Osteoblast (primary cell): Measurements from ENCODE around the gene COL5A3. TPM values are rescaled to one million over a fixed set of nuclear protein-coding genes. Genes with fewer than 3 reads are reported as not detected.

Source experiments
- DNase-seq: peaks from one replicate; pipeline ENCODE4 v3.0.0; 2011; ENCODE audit warnings: low spot score, mixed read lengths; ENCODE audit not compliant: insufficient read length; ENCODE audit errors: missing footprints
- H2AFZ ChIP-seq: 2 replicates; pipeline ENCODE4 v1.6.0; 2011; ENCODE audit warnings: mild to moderate bottlenecking, low read length
- H3K27ac ChIP-seq: 2 replicates; pipeline ENCODE4 v1.5.1; 2011; ENCODE audit warnings: mild to moderate bottlenecking, low read depth, low read length, moderate library complexity
- H3K27me3 ChIP-seq: 2 replicates; pipeline ENCODE4 v1.6.0; 2012; ENCODE audit warnings: mild to moderate bottlenecking, control low read depth, inconsistent platforms, low read length, moderate library complexity; ENCODE audit not compliant: insufficient read depth
- H3K36me3 ChIP-seq: 2 replicates; pipeline ENCODE4 v1.5.1; 2011; ENCODE audit warnings: mild to moderate bottlenecking, low read length, control low read depth, moderate library complexity; ENCODE audit not compliant: insufficient read depth
- H3K4me1 ChIP-seq: 2 replicates; pipeline ENCODE4 v1.5.1; 2011; ENCODE audit warnings: mild to moderate bottlenecking, low read length, control low read depth, moderate library complexity; ENCODE audit not compliant: insufficient read depth
- H3K4me2 ChIP-seq: 2 replicates; pipeline ENCODE4 v1.6.0; 2011; ENCODE audit warnings: mild to moderate bottlenecking, low read length; ENCODE audit not compliant: insufficient read depth
- H3K4me3 ChIP-seq: fragments of 200-600 bp; sonication (generic); 3 replicates; pipeline ENCODE4 v1.5.1; 2012; ENCODE audit warnings: mild to moderate bottlenecking, low read length, inconsistent platforms; ENCODE audit not compliant: insufficient read depth
- H3K79me2 ChIP-seq: 2 replicates; pipeline ENCODE4 v1.6.0; 2012; ENCODE audit warnings: mild to moderate bottlenecking, low read length, control low read depth, inconsistent platforms; ENCODE audit not compliant: insufficient read depth
- H3K9me3 ChIP-seq: 2 replicates; pipeline ENCODE4 v1.5.1; 2011; ENCODE audit warnings: low read depth, low read length, control low read depth
- H4K20me1 ChIP-seq: 2 replicates; pipeline ENCODE4 v1.6.0; 2012; ENCODE audit warnings: mild to moderate bottlenecking, low read length, control low read depth; ENCODE audit not compliant: insufficient read depth
- total RNA-seq: library from RNA; depleted of rRNA; stranded (reverse); fragments of >200 nt; gene quantifications from 2 replicates; pipeline ENCODE4 v1.2.3, GENCODE V29; 2012
- TF ChIP-seq, protein P1 (sequence below): IDR thresholded peaks from 2 replicates; pipeline ENCODE4 v1.5.1; 2011; ENCODE audit warnings: mild to moderate bottlenecking, low read depth, low read length, moderate library complexity; ENCODE audit errors: extremely low read depth

The COL5A3 gene
- total RNA-seq, 1 donor, result 14.8 TPM

DNA sequence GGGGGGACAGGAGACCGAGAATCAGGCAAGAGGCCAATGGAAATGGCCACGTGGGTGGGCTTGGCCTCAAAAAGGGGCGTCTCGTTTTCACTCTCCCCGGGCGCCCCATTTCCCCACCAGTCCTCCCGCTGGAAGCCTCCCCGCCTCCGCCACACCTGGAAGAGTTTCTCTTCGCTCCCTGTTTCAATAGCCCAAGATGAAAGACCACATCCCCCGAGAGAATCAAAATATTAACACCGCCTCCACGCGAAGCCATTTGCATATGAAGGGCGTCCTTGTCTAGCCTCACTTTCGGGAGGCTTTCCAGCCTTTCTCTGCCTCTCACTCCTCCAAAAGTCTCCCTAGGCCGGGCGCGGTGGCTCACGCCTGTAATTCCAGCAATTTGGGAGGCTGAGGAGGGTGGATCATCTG lies 73.3 kb downstream of the COL5A3 start:
- TF ChIP-seq, protein P1, sequence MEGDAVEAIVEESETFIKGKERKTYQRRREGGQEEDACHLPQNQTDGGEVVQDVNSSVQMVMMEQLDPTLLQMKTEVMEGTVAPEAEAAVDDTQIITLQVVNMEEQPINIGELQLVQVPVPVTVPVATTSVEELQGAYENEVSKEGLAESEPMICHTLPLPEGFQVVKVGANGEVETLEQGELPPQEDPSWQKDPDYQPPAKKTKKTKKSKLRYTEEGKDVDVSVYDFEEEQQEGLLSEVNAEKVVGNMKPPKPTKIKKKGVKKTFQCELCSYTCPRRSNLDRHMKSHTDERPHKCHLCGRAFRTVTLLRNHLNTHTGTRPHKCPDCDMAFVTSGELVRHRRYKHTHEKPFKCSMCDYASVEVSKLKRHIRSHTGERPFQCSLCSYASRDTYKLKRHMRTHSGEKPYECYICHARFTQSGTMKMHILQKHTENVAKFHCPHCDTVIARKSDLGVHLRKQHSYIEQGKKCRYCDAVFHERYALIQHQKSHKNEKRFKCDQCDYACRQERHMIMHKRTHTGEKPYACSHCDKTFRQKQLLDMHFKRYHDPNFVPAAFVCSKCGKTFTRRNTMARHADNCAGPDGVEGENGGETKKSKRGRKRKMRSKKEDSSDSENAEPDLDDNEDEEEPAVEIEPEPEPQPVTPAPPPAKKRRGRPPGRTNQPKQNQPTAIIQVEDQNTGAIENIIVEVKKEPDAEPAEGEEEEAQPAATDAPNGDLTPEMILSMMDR, result no peak
- H3K4me2 ChIP-seq, result no peak overlapping the region
- H3K27me3 ChIP-seq, result peaks cover 39% of the 10 kb centered on the region
- no peak overlapping the region for H3K27ac ChIP-seq
- H3K79me2 ChIP-seq, result no peaks in the 10 kb centered on the region
- no peaks in the 10 kb centered on the region for H3K36me3 ChIP-seq
- no peaks in the 10 kb centered on the region for H4K20me1 ChIP-seq
- H3K9me3 ChIP-seq, result peaks cover 3% of the 10 kb centered on the region
- peaks cover 10% of the 10 kb centered on the region for H3K4me1 ChIP-seq
- H3K4me3 ChIP-seq, result no peak overlapping the region
- H2AFZ ChIP-seq, result no peak overlapping the region
- peak; percentile 85 for DNase-seq

DNA sequence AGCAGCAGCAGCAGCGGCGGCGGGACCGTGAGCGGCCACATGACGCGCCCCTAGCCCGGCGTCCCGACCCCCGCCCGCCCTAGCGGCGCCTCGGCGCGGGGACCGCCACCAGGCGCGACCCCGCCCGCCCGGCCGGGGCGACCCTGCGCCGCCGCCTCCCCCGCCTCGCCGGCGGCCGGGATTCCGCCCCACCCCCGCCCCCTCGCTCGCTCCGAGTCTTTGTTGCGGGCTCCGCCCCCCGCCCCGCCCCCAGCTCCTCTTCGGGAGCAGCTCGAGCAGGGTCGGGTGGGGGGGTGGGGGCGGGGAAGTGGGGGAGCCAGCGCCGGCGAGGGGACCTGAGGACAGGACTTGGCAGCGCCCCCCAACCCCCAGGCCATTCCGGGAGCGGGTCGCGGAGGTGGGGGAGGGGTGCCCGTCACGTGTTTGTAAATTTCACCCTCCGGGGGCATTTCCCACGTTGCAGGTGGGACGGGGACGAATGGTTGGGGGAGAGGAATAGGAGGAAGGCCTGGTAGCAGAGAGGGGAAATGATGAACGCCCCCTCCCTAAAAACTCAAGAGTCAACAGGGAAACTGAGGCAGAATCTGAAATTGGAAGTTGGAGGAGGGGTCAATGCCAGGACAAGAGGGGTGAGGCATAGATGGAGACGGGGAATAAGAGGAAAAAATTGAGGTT lies 73.8 kb downstream of the COL5A3 start, which contains the start of gene OLFM2:
Gene OLFM2 (minus strand): TSS at position 190 of the 675 bp plus-strand sequence. CDS start 149 bp downstream, at position 41.
- Histone ChIP-seq H3K36me3 (no peaks in the 10 kb centered on the region), H2AFZ (no peak within 1 kb of the TSS), H3K27ac (peak within 1 kb of the TSS; percentile 70), H3K4me2 (no peak within 1 kb of the TSS), H3K4me1 (peaks cover 10% of the 10 kb centered on the region), H3K79me2 (no peaks in the 10 kb centered on the region), H3K27me3 (peaks cover 42% of the 10 kb centered on the region), H3K4me3 (no peak within 1 kb of the TSS), H4K20me1 (no peaks in the 10 kb centered on the region), H3K9me3 (no peaks in the 10 kb centered on the region)
- no peak for DNase-seq
- TF ChIP-seq, protein P1, result no peak

DNA sequence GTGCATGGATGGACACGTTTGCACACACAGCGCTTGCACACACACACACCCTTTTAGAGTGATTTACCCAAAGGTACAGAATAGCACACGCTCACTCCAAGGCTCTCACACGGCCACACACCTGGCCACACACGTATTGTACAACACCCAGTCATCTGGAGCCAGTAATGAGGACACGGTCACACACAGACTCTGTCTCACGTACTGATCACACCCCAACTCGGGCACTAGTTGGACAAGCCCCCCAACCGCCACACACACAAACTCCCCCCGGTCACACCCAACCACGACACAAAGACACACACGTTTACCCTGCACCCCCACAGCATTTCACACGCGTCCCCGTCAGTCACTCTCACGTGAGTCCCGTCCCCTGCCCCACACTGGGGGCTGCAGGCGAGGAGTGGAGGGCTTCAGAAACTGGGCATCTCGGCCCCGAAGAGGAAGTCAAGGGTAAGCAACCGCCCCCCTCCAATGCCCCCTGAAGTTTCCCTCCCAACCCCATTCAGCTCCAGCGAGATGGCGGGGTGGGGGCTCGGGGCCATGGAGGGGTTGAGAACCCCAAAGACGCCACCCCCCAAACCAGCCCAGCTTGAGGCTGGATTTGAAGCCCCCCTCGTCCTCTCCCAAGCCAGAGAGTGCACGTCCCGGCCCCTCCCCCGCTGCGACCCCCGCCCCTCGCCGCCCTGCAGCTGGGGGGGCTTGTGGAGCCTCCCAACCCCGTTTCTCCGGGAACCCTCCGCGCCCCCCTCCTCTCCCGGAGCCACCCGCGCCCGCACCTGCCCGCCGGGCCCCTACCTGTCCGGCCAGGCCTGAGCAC lies 74.6 kb downstream of the COL5A3 start:
- H3K4me3 ChIP-seq, result no peak overlapping the region
- H3K36me3 ChIP-seq, result no peaks in the 10 kb centered on the region
- H3K4me2 ChIP-seq, result no peak overlapping the region
- TF ChIP-seq, protein P1, result no peak
- H3K79me2 ChIP-seq, result no peaks in the 10 kb centered on the region
- H3K27me3 ChIP-seq, result peaks cover 42% of the 10 kb centered on the region
- peaks cover 10% of the 10 kb centered on the region for H3K4me1 ChIP-seq
- H3K27ac ChIP-seq, result peak overlapping the region; percentile 70
- no peak overlapping the region for H2AFZ ChIP-seq
- no peak for DNase-seq
- H4K20me1 ChIP-seq, result no peaks in the 10 kb centered on the region
- H3K9me3 ChIP-seq, result no peaks in the 10 kb centered on the region
